Body of pancreas (tissue), 4 donors: ENCODE measurements around the gene PIWIL1.

Experiments used
- CTCF ChIP-seq, 7 experiments: fragments of 450-650 bp in 4 of 7; fragments of 200-600 bp in 3 of 7; sonication (generic) in 3 of 7; IDR thresholded peaks; one replicate each; pipeline ENCODE4 v1.5.1; 2016 to 2019; ENCODE audit warnings: antibody characterized with exemption in 7 of 7
- POLR2A ChIP-seq, 3 donors: fragments of 450-650 bp; IDR thresholded peaks; one replicate each; pipeline ENCODE4 v1.6.1; 2016; ENCODE audit warnings: antibody characterized with exemption in 3 of 3, mild to moderate bottlenecking in 2 of 3

GRCh38 chr12:130401703-130402102, 64.0 kb downstream of the PIWIL1 start:
- TF ChIP-seq CTCF (IDR thresholded peaks at IDR 0.05) (no peak), POLR2A (IDR thresholded peaks at IDR 0.05) (no peak)
